HFFc6 (cell line): Measurements from ENCODE around the gene EDEM2. TPM values are rescaled to one million over a fixed set of nuclear protein-coding genes. Genes with fewer than 3 reads are reported as not detected.
"Not testable (repeated sequence)": the region's sequence is repeated elsewhere in the genome, so short reads cannot be mapped to it uniquely, and the experiment has no call there.

Source experiments
- DNase-seq: peaks from one replicate; pipeline ENCODE4 v3.0.0-alpha.2; 2018
- H3K27ac Mint-ChIP-seq: 2 replicates; pipeline ENCODE4 v1.8.0; 2020; ENCODE audit warnings: mild to moderate bottlenecking, mixed read lengths
- H3K27me3 Mint-ChIP-seq: 2 replicates; pipeline ENCODE4 v1.8.0; 2021; ENCODE audit warnings: mild to moderate bottlenecking, moderate library complexity, mixed read lengths; ENCODE audit not compliant: insufficient read depth
- H3K36me3 Mint-ChIP-seq: 2 replicates; pipeline ENCODE4 v1.8.0; 2021; ENCODE audit warnings: low read depth, mixed read lengths
- H3K4me1 Mint-ChIP-seq: 2 replicates; pipeline ENCODE4 v1.8.0; 2020; ENCODE audit warnings: low read depth, mixed read lengths
- H3K4me3 Mint-ChIP-seq: 2 replicates; pipeline ENCODE4 v1.8.0; 2020; ENCODE audit warnings: mild to moderate bottlenecking, moderate library complexity, mixed read lengths
- H3K9me3 Mint-ChIP-seq: 2 replicates; pipeline ENCODE4 v1.8.0; 2020; ENCODE audit warnings: mild to moderate bottlenecking, mixed read lengths
- total RNA-seq, 6 experiments: library from RNA; stranded (reverse); fragmentation: NEBNext Ultra II Directional; extraction: Animal tissue kit (Norgen Biotek cat#: 25700); gene quantifications; 2 replicates in 1 of 6; 3 replicates in 5 of 6; pipeline ENCODE4 v1.2.3, GENCODE V29; 2021
- TF ChIP-seq, protein P1 (sequence below): fragments of 200-600 bp; sonication (generic); IDR thresholded peaks from 2 replicates; pipeline ENCODE4 v1.5.0; 2021; ENCODE audit warnings: antibody characterized with exemption, mild to moderate bottlenecking

The EDEM2 gene
- total RNA-seq, 6 experiments from 2014 or later = 29.5 to 33.3 (median 32.0) TPM

DNA sequence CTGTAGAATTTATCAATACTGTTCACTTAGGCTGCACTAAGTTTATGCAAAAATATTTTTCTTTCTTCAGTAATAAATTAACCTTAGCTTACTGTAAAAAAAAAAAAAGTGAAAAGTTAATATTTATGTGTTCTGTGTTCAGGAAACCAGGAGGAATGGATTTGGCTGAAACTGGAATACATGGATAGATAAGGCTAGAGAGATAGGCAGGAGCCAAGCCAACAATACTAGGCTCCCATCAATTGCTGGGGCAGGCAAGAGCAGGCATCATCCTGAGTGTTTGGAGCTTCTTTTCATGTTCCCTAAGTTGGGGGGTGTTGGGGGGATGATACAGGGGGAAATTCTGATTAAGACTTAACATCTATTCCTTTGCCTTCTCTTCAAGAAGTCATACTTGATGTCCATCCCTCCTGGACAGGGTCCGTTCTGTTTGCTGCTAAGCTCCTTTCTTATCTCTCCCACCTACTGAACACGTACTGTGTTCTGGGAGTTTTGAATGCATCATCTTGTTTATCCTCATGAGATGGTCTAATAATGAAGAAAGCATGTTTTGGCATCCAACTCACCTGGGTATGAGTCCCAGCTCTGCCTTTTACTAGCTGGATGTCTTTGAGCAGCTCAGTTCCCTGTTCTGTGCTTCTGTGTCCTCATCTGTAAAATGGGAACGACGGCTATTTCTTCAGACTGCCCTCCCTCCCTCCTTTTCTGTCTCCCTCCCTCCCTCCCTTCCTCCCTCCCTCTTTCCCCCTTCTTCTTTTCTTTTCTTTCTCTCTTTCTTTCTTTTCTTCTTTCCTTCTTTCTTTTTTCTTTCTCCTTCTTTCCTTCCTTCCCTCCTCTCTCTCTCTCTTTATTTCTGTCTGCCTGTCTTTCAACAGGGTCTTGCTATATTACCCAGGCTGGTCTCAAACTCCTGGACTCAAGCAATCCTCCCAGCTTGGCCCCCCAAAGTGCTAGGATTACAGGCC is 18.4 kb upstream of the EDEM2 start:
- Mint-ChIP-seq H3K36me3 (no peaks in the 10 kb centered on the region), H3K27ac (no peak overlapping the region), H3K27me3 (peaks cover 15% of the 10 kb centered on the region), H3K9me3 (no peaks in the 10 kb centered on the region; the same call in 1 of the 2 replicates), H3K4me1 (peaks cover 11% of the 10 kb centered on the region), H3K4me3 (no peak overlapping the region)
- DNase-seq = no peak
- TF ChIP-seq, protein P1, sequence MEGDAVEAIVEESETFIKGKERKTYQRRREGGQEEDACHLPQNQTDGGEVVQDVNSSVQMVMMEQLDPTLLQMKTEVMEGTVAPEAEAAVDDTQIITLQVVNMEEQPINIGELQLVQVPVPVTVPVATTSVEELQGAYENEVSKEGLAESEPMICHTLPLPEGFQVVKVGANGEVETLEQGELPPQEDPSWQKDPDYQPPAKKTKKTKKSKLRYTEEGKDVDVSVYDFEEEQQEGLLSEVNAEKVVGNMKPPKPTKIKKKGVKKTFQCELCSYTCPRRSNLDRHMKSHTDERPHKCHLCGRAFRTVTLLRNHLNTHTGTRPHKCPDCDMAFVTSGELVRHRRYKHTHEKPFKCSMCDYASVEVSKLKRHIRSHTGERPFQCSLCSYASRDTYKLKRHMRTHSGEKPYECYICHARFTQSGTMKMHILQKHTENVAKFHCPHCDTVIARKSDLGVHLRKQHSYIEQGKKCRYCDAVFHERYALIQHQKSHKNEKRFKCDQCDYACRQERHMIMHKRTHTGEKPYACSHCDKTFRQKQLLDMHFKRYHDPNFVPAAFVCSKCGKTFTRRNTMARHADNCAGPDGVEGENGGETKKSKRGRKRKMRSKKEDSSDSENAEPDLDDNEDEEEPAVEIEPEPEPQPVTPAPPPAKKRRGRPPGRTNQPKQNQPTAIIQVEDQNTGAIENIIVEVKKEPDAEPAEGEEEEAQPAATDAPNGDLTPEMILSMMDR = no peak

DNA sequence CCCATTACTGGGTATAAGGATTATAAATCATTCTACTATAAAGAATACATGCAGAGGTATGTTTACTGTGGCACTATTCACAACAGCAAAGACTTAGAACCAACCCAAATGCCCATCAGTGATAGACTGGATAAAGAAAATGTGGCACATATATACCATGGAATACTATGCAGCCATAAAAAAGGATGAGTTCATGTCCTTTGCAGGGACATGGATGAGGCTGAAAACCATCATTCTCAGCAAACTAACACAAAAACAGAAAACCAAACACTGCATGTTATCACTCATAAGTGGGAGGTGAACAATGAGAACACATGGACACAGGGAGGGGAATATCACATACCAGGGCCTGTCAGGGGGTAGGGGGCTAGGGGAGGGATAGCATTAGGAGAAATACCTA is 17.4 kb upstream of the EDEM2 start:
- H3K27ac Mint-ChIP-seq, H3K9me3 Mint-ChIP-seq, H3K36me3 Mint-ChIP-seq, DNase-seq, H3K4me3 Mint-ChIP-seq: not testable (repeated sequence)
- peaks cover 11% of the 10 kb centered on the region for H3K4me1 Mint-ChIP-seq
- H3K27me3 Mint-ChIP-seq = peaks cover 15% of the 10 kb centered on the region

DNA sequence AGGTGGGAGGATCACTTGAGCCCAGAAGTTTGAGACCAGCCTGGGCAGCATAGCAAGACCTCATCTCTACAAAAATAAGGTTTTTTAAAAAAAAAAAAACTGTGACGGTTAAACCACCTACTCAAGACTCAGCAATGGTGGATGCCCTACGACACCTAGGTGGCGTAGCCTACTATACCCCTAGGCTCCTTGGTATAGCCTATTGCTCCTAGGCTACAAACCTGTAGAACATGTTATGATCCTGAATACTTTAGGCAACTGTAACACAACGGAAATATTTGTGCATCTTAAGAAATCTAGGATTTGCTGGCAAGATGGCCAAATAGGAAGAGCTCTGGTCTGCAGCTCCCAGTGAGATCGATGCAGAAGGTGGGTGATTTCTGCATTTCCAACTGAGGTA is 13.2 kb upstream of the EDEM2 start:
- not testable (repeated sequence) for H3K36me3 Mint-ChIP-seq, DNase-seq, H3K27ac Mint-ChIP-seq, H3K4me3 Mint-ChIP-seq, H3K9me3 Mint-ChIP-seq, H3K4me1 Mint-ChIP-seq
- H3K27me3 Mint-ChIP-seq = peaks cover 22% of the 10 kb centered on the region

DNA sequence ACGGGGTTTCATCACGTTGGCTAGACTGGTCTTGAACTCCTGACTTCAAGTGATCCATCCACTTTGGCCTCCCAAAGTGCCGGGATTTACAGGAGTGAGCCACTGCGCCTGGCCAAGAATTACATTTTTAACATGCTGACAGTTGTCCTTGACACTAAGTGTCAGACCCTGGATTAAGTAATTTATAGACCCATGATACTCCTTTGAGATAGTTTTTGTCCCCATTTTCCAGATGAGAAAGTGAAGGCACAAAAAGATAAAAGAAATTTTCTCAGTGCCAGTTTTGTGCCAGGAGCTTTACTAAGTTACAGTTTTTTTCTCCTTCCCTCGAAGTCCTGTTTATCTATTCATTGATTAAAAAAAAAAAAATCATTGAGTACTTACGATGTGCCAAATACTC is 9.8 kb upstream of the EDEM2 start:
- TF ChIP-seq, protein P1 = no peak
- H3K27me3 Mint-ChIP-seq = peaks cover 8% of the 10 kb centered on the region; the same call in 1 of the 2 replicates

GRCh38 chr20:35155936-35156335 is 8.8 kb upstream of the EDEM2 start:
- Mint-ChIP-seq H3K27ac (no peak overlapping the region), H3K4me1 (peaks cover 3% of the 10 kb centered on the region; the same call in 1 of the 2 replicates), H3K9me3 (no peaks in the 10 kb centered on the region), H3K27me3 (peaks cover 8% of the 10 kb centered on the region; the same call in 1 of the 2 replicates), H3K4me3 (no peak overlapping the region), H3K36me3 (no peaks in the 10 kb centered on the region)
- TF ChIP-seq, protein P1 = no peak
- DNase-seq = no peak

More for the DNA sequence above, 9.8 kb upstream of the EDEM2 start:
- Mint-ChIP-seq H3K4me1 (no peaks in the 10 kb centered on the region), H3K9me3 (no peaks in the 10 kb centered on the region), H3K36me3 (no peaks in the 10 kb centered on the region), H3K27ac (no peak overlapping the region), H3K4me3 (no peak overlapping the region)
- no peak for DNase-seq

GRCh38 chr20:35151736-35152135 is 4.6 kb upstream of the EDEM2 start:
- TF ChIP-seq, protein P1 = no peak
- Mint-ChIP-seq H3K36me3 (no peaks in the 10 kb centered on the region), H3K9me3 (no peaks in the 10 kb centered on the region), H3K4me3 (no peak overlapping the region), H3K27ac (no peak overlapping the region), H3K27me3 (peaks cover 5% of the 10 kb centered on the region; the same call in 1 of the 2 replicates), H3K4me1 (peaks cover 23% of the 10 kb centered on the region)
- DNase-seq = no peak
